BJ (cell line): ENCODE data around the gene ADAM10. TPM values are rescaled to one million over a fixed set of nuclear protein-coding genes. Genes with fewer than 3 reads are reported as not detected.

Experiments
- CTCF ChIA-PET: fragments of 350-600 bp; formaldehyde crosslinking; extraction: SDS; loops from one replicate; lab custom pipeline; 2021; ENCODE audit warnings: antibody characterized with exemption, inconsistent platforms; lab: Yijun Ruan, JAX
- POLR2A ChIA-PET: fragments of 300-600 bp; sonication (Branson Sonifier 250); formaldehyde crosslinking; extraction: SDS; loops from one replicate; lab custom pipeline; 2021; ENCODE audit warnings: antibody characterized with exemption; lab: Charles Lee
- DNase-seq: peaks from one replicate; pipeline ENCODE4 v3.0.0-alpha.2; 2011; ENCODE audit warnings: low read depth
- H3K27me3 ChIP-seq: 2 replicates; pipeline ENCODE4 v1.6.0; 2011; ENCODE audit warnings: low read length; ENCODE audit not compliant: control insufficient read depth, insufficient read depth
- H3K36me3 ChIP-seq: 2 replicates; pipeline ENCODE4 v1.5.1; 2011; ENCODE audit warnings: low read length; ENCODE audit not compliant: control insufficient read depth, insufficient read depth
- H3K4me3 ChIP-seq: 2 replicates; pipeline ENCODE4 v1.5.1; 2011; ENCODE audit warnings: low read depth, mild to moderate bottlenecking, control low read depth, low read length
- CTCF ChIP-seq: IDR thresholded peaks from 2 replicates; pipeline ENCODE4 v1.5.1; 2011; ENCODE audit warnings: low read depth, mild to moderate bottlenecking, control low read depth, inconsistent platforms, low read length, moderate library complexity; ENCODE audit not compliant: insufficient read depth
- polyA plus RNA-seq: library from polyadenylated mRNA; depleted of rRNA; stranded (reverse); fragments of >200 nt; gene quantifications from 2 replicates; pipeline ENCODE4 v1.2.3, GENCODE V29; 2011

The ADAM10 gene
- polyA plus RNA-seq, 1 experiment = 106 TPM

DNA sequence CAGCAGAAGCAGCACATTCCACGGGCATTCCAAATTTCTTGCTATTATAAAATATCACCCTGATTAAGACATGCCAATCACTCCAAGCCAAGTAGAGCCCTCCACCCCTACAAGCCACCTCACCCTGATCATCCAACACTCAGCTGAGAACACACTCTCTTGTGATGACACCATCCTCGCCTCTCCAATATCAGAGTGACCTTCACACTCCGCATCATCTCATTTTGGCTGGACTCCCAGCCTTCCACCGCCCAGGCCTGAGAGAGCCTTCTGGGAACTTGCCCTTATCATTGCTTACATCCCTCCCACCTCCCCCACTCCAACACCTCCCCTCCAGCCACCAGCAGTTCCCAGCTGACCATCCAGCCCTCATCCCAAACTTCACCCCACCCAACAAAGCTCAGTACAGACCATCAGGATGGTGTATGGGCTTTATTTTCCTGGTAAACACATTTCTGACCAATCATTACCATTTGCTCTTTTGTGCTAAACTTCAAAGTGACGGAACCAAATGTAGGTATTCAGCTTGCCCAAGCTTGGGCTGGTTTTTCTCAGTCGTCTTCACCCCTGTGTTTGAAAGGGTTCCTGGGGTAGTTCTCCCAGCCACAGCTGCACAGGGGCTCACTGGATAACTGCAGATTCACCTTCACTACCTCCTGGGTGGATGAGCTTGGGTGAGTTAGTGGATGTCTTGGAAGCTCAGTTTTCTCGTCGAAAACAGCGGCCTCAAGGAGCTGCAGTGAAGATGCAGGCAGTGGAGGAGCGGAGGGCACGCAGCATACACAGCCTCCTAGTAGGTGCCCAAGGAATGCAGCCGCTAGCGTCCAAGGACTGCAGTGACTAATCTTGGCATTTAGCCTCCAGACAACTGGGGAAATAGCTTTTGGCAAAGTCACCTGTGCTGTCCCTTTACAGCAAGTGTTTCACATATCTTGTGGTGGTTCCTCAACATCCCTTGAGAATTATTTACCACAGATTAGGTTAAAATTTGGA, 202.6 kb downstream of the ADAM10 start:
- Histone ChIP-seq H3K4me3 (no peak overlapping the region), H3K36me3 (no peaks in the 10 kb centered on the region), H3K27me3 (no peaks in the 10 kb centered on the region; the same call in 1 of the 2 replicates)
- TF ChIP-seq CTCF = no peak
- POLR2A ChIA-PET = no interaction called here
- CTCF ChIA-PET = interaction anchor here (0.9 kb wide), 2 partner anchors 12 to 25 kb away, joined by 3 to 5 read pairs; no protein-coding TSS in a partner anchor
- DNase-seq = peak; percentile 50

GRCh38 chr15:58546066-58546591, 203.4 kb downstream of the ADAM10 start:
- CTCF ChIA-PET = interaction anchor here (0.9 kb wide), 1 partner anchor 11 kb away, joined by 3 read pairs; no protein-coding TSS in a partner anchor
- H3K36me3 ChIP-seq = no peaks in the 10 kb centered on the region
- no peak for DNase-seq
- no peak for TF ChIP-seq CTCF
- H3K4me3 ChIP-seq = no peak overlapping the region
- POLR2A ChIA-PET = no interaction called here
- H3K27me3 ChIP-seq = no peaks in the 10 kb centered on the region; the same call in 1 of the 2 replicates

- no peak for TF ChIP-seq CTCF
- POLR2A ChIA-PET = no interaction called here
- DNase-seq = no peak
- no peak overlapping the region for H3K4me3 ChIP-seq
- CTCF ChIA-PET = no interaction called here
- H3K27me3 ChIP-seq = no peaks in the 10 kb centered on the region; the same call in 1 of the 2 replicates
- H3K36me3 ChIP-seq = no peaks in the 10 kb centered on the region
Observed at GRCh38 chr15:58545307-58546065, 204.0 kb downstream of the ADAM10 start.

DNA sequence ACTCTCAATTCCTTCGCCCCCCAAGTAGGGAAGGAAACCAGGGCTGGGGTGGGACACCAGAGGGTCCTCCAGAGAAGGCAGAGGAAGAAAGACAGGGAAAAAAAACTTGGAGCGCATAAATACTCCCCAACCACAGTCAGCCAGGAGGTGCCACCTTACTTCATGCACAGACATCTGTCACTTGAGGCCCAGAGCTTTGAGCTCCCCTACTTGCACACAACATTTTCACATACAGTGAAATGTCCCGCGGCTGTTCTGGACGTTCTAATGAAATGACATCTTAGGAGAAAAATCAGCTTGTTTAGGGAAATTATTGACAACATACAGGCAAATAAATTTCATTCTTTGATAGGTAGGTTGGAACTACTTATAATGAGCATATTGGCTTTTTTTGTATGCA, 204.8 kb downstream of the ADAM10 start:
- Histone ChIP-seq H3K36me3 (no peaks in the 10 kb centered on the region), H3K4me3 (no peak overlapping the region), H3K27me3 (no peaks in the 10 kb centered on the region; the same call in 1 of the 2 replicates)
- TF ChIP-seq CTCF = no peak
- ChIA-PET CTCF (no interaction called here), POLR2A (no interaction called here)
- no peak for DNase-seq
